Body of pancreas (tissue), 4 donors: ENCODE results near the gene HMMR. TPM values are rescaled to one million over a fixed set of nuclear protein-coding genes. Genes with fewer than 3 reads are reported as not detected.

Experiments
- ATAC-seq: fragments of 150-250 bp; one replicate; pipeline ENCODE4 v1.9.1; 2016
- DNase-seq, 4 donors: peaks; one replicate each; pipeline ENCODE4 v3.0.0-alpha.2; 2019
- H3K27ac ChIP-seq, 4 donors: fragments of 200-600 bp; sonication (generic); 1 replicate in 3 of 4; 2 replicates in 1 of 4; pipeline versions ENCODE4 v1.5.1 to v1.6.1; 2016 to 2019; ENCODE audit warnings: mild to moderate bottlenecking in 1 of 4, mixed read lengths in 1 of 4, moderate library complexity in 1 of 4
- H3K27me3 ChIP-seq, 2 donors: fragments of 200-600 bp; sonication (generic); one replicate each; pipeline ENCODE4 v1.6.0; 2016; ENCODE audit warnings: mild to moderate bottlenecking in 1 of 2
- H3K36me3 ChIP-seq, 2 donors: fragments of 200-600 bp; sonication (generic); replicated peaks in 1 of 2; 2 replicates each; pipeline ENCODE4 v1.5.1; 2016; ENCODE audit warnings: low read depth in 2 of 2; ENCODE audit not compliant: insufficient read depth in 1 of 2
- H3K4me1 ChIP-seq: fragments of 200-600 bp; sonication (generic); one replicate; pipeline ENCODE4 v1.6.0; 2016
- H3K4me3 ChIP-seq, 2 donors: fragments of 200-600 bp; sonication (generic); 1 replicate in 1 of 2; 2 replicates in 1 of 2; pipeline ENCODE4 v1.5.1; 2016 to 2019
- H3K9me3 ChIP-seq, 3 donors: fragments of 200-600 bp; sonication (generic); 1 replicate in 2 of 3; 2 replicates in 1 of 3; pipeline ENCODE4 v1.5.1; 2016
- CTCF ChIP-seq, 7 experiments: fragments of 450-650 bp in 4 of 7; fragments of 200-600 bp in 3 of 7; sonication (generic) in 3 of 7; IDR thresholded peaks; one replicate each; pipeline ENCODE4 v1.5.1; 2016 to 2019; ENCODE audit warnings: antibody characterized with exemption in 7 of 7
- POLR2A ChIP-seq, 3 donors: fragments of 450-650 bp; IDR thresholded peaks; one replicate each; pipeline ENCODE4 v1.6.1; 2016; ENCODE audit warnings: antibody characterized with exemption in 3 of 3, mild to moderate bottlenecking in 2 of 3
- WGBS, 2 donors: methylation state at CpG; one replicate each; pipeline ENCODE4 v1.1.5; 2017; 5-methylcytosine and 5-hydroxymethylcytosine counted together
- intact Hi-C: fragments of 100-400 bp; cut with DNase I; formaldehyde crosslinking; loops from one replicate; pipeline ENCODE4 v1.15.1; 2023
- total RNA-seq, 2 donors: library from RNA; depleted of rRNA; stranded (reverse); fragments of >200 nt; gene quantifications; one replicate each; pipeline ENCODE4 v1.1.0, GENCODE V29; 2016

HMMR gene
- total RNA-seq, 2 donors from 2014 or later = not detected

- Histone ChIP-seq H3K27ac (no peak overlapping the region), H3K4me1 (no peaks in the 10 kb centered on the region), H3K36me3 (no peaks in the 10 kb centered on the region), H3K9me3 (no peaks in the 10 kb centered on the region), H3K27me3 (no peaks in the 10 kb centered on the region), H3K4me3 (no peak overlapping the region)
- ATAC-seq = no peak
- intact Hi-C loops = no loop called here
- DNase-seq = no peak
- WGBS, 2 donors = 96 to 100% methylated on average over 1 of the region's 1 CpG
- TF ChIP-seq POLR2A (IDR thresholded peaks at IDR 0.05) (no peak), CTCF (IDR thresholded peaks at IDR 0.05) (no peak)
These were observed 35.9 kb downstream of the HMMR start for GRCh38 chr5:163496286-163496685.

- 71 to 74% methylated on average over 3 of the region's 3 CpGs for WGBS, 2 donors
- no peaks in the 10 kb centered on the region for H3K4me1 ChIP-seq
- no peak for TF ChIP-seq CTCF (IDR thresholded peaks at IDR 0.05)
- TF ChIP-seq POLR2A (IDR thresholded peaks at IDR 0.05) = no peak
- ATAC-seq (no peak), DNase-seq (no peak)
- H3K36me3 ChIP-seq = no peaks in the 10 kb centered on the region
- H3K9me3 ChIP-seq = no peaks in the 10 kb centered on the region
- H3K4me3 ChIP-seq = no peak overlapping the region
- H3K27ac ChIP-seq = no peak overlapping the region
- intact Hi-C loops = no loop called here
- no peaks in the 10 kb centered on the region for H3K27me3 ChIP-seq
These were observed 36.9 kb downstream of the HMMR start for GRCh38 chr5:163497315-163497714.

- WGBS, 2 donors = 91 to 95% methylated on average over 1 of the region's 1 CpG
- peaks cover 9% of the 10 kb centered on the region for H3K4me1 ChIP-seq
- H3K27ac ChIP-seq = no peak overlapping the region
- TF ChIP-seq POLR2A (IDR thresholded peaks at IDR 0.05) (no peak), CTCF (IDR thresholded peaks at IDR 0.05) (no peak)
- ATAC-seq (no peak), DNase-seq (no peak)
- no peaks in the 10 kb centered on the region for H3K9me3 ChIP-seq
- no peaks in the 10 kb centered on the region for H3K27me3 ChIP-seq
- H3K36me3 ChIP-seq = no peaks in the 10 kb centered on the region
- H3K4me3 ChIP-seq = no peak overlapping the region
- intact Hi-C loops = no loop called here
These were observed 38.5 kb downstream of the HMMR start for GRCh38 chr5:163498886-163499285.

- 63 to 81% methylated on average over 8 of the region's 8 CpGs for WGBS, 2 donors
- H3K36me3 ChIP-seq = no peaks in the 10 kb centered on the region
- H3K4me3 ChIP-seq = no peak overlapping the region
- peak overlapping the region; percentile 73 to 99 (median 92) for H3K27ac ChIP-seq
- no peaks in the 10 kb centered on the region for H3K9me3 ChIP-seq
- TF ChIP-seq CTCF (IDR thresholded peaks at IDR 0.05) = no peak
- TF ChIP-seq POLR2A (IDR thresholded peaks at IDR 0.05) = no peak
- intact Hi-C loops = no loop called here
- peaks cover 20% of the 10 kb centered on the region for H3K4me1 ChIP-seq
- ATAC-seq = no peak
- DNase-seq = no peak
- no peaks in the 10 kb centered on the region for H3K27me3 ChIP-seq
These were observed 42.1 kb downstream of the HMMR start for GRCh38 chr5:163502521-163502920.
